Hepatocyte (in vitro differentiated cells): ENCODE measurements around the gene IGDCC3. TPM values are rescaled to one million over a fixed set of nuclear protein-coding genes. Genes with fewer than 3 reads are reported as not detected.

Source experiments
- DNase-seq: peaks from one replicate; pipeline ENCODE4 v3.0.0-alpha.2; 2016; ENCODE audit warnings: low spot score
- H2AFZ ChIP-seq: fragments of 200-600 bp; sonication (generic); 2 replicates; pipeline ENCODE4 v1.6.0; 2016; ENCODE audit warnings: antibody characterized with exemption, mild to moderate bottlenecking
- H3K27ac ChIP-seq: fragments of 200-600 bp; sonication (generic); 2 replicates; pipeline ENCODE4 v1.5.1; 2016; ENCODE audit warnings: mild to moderate bottlenecking
- H3K27me3 ChIP-seq: fragments of 200-600 bp; sonication (generic); 2 replicates; pipeline ENCODE4 v1.6.1; 2016
- H3K36me3 ChIP-seq: fragments of 200-600 bp; sonication (generic); replicated peaks from 2 replicates; pipeline ENCODE4 v1.5.1; 2016; ENCODE audit warnings: low read depth; ENCODE audit not compliant: insufficient read depth
- H3K4me1 ChIP-seq: fragments of 200-600 bp; sonication (generic); 2 replicates; pipeline ENCODE4 v1.5.1; 2016; ENCODE audit warnings: mild to moderate bottlenecking, moderate library complexity; ENCODE audit not compliant: insufficient read depth
- H3K4me2 ChIP-seq: fragments of 200-600 bp; sonication (generic); 2 replicates; pipeline ENCODE4 v1.6.0; 2016
- H3K4me3 ChIP-seq: fragments of 200-600 bp; sonication (generic); 2 replicates; pipeline ENCODE4 v1.5.1; 2016; ENCODE audit warnings: mild to moderate bottlenecking
- H3K79me2 ChIP-seq: fragments of 200-600 bp; sonication (generic); 2 replicates; pipeline ENCODE4 v1.6.0; 2017; ENCODE audit warnings: mild to moderate bottlenecking
- H3K9me2 ChIP-seq: fragments of 200-600 bp; sonication (generic); replicated peaks from 2 replicates; pipeline ENCODE4 v1.6.0; 2017; ENCODE audit warnings: mild to moderate bottlenecking; ENCODE audit not compliant: insufficient read depth
- H3K9me3 ChIP-seq: fragments of 200-600 bp; sonication (generic); 2 replicates; pipeline ENCODE4 v1.5.1; 2016; ENCODE audit warnings: low read depth, mild to moderate bottlenecking
- H4K20me1 ChIP-seq: fragments of 200-600 bp; sonication (generic); 2 replicates; pipeline ENCODE4 v1.6.0; 2016; ENCODE audit warnings: mild to moderate bottlenecking; ENCODE audit not compliant: insufficient read depth, poor library complexity, severe bottlenecking
- EZH2 ChIP-seq: fragments of 200-600 bp; sonication (generic); IDR thresholded peaks from 2 replicates; pipeline ENCODE4 v1.6.1; 2016; ENCODE audit warnings: antibody characterized with exemption, mild to moderate bottlenecking, borderline replicate concordance
- EZH2phosphoT487 ChIP-seq: fragments of 200-600 bp; sonication (generic); IDR thresholded peaks from one replicate; pipeline ENCODE4 v1.6.1; 2018; ENCODE audit warnings: antibody characterized with exemption, mild to moderate bottlenecking, low read depth, moderate library complexity; ENCODE audit not compliant: unreplicated experiment, severe bottlenecking
- WGBS: methylation state at CpG from one replicate; pipeline ENCODE4 v1.1.6; 2016; ENCODE audit warnings: low lambda C conversion rate; ENCODE audit errors: missing lambda C conversion rate; 5-methylcytosine and 5-hydroxymethylcytosine counted together
- polyA plus RNA-seq: library from polyadenylated mRNA; unstranded; fragments of >200 nt; fragmentation: Nextera tagmentation; extraction: Ambion mirVana; gene quantifications from 2 replicates; pipeline ENCODE4 v1.2.1, GENCODE V29; 2016
- total RNA-seq: library from RNA; depleted of rRNA; stranded (reverse); fragments of >200 nt; gene quantifications from 2 replicates; pipeline ENCODE4 v1.2.3, GENCODE V29; 2014
- TF ChIP-seq, protein P1 (sequence below): fragments of 200-600 bp; sonication (generic); IDR thresholded peaks from 2 replicates; pipeline ENCODE4 v1.5.1; 2016; ENCODE audit warnings: antibody characterized with exemption, mild to moderate bottlenecking; ENCODE audit not compliant: poor library complexity

The IGDCC3 gene
- total and polyA plus RNA-seq, 2 experiments from 2014 or later = 8.1 to 14.8 TPM

- peak overlapping the region; percentile 87 for H3K4me2 ChIP-seq
Measured at GRCh38 chr15:65300924-65301441, 76.8 kb downstream of the IGDCC3 start.

DNA sequence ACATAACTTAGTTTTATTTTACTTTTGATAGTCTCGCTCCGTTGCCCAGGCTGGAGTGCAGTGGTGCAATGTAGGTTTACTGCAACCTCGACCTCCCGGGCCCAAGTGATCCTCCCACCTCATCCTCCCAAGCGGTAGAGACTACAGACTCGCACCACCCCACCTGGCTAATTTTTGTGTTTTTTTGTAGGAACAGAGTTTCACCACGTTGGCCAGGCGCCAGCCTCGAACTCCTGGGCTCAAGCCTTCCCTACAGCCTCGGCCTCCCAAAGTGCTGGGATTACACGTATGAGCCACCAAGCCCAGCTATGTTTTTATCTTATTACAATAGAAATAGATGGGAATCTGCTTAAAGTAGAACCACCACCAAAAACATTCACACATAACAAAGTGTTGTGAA is 79.1 kb downstream of the IGDCC3 start:
- Histone ChIP-seq H4K20me1 (no peaks in the 10 kb centered on the region), H2AFZ (no peak overlapping the region), H3K9me2 (no peaks in the 10 kb centered on the region), H3K79me2 (no peaks in the 10 kb centered on the region), H3K4me2 (no peak overlapping the region), H3K4me3 (no peak overlapping the region), H3K9me3 (no peaks in the 10 kb centered on the region), H3K36me3 (no peaks in the 10 kb centered on the region), H3K4me1 (peaks cover 6% of the 10 kb centered on the region), H3K27me3 (no peaks in the 10 kb centered on the region), H3K27ac (no peak overlapping the region)
- 93% methylated on average over 11 of the region's 11 CpGs for WGBS
- DNase-seq = no peak
- TF ChIP-seq, protein P1, sequence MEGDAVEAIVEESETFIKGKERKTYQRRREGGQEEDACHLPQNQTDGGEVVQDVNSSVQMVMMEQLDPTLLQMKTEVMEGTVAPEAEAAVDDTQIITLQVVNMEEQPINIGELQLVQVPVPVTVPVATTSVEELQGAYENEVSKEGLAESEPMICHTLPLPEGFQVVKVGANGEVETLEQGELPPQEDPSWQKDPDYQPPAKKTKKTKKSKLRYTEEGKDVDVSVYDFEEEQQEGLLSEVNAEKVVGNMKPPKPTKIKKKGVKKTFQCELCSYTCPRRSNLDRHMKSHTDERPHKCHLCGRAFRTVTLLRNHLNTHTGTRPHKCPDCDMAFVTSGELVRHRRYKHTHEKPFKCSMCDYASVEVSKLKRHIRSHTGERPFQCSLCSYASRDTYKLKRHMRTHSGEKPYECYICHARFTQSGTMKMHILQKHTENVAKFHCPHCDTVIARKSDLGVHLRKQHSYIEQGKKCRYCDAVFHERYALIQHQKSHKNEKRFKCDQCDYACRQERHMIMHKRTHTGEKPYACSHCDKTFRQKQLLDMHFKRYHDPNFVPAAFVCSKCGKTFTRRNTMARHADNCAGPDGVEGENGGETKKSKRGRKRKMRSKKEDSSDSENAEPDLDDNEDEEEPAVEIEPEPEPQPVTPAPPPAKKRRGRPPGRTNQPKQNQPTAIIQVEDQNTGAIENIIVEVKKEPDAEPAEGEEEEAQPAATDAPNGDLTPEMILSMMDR = no peak

More at GRCh38 chr15:65300924-65301441, 76.8 kb downstream of the IGDCC3 start:
- no peaks in the 10 kb centered on the region for H3K9me3 ChIP-seq
- no peaks in the 10 kb centered on the region for H3K79me2 ChIP-seq
- WGBS = 34% methylated on average over 35 of the region's 36 CpGs
- TF ChIP-seq EZH2 (no peak), EZH2phosphoT487 (no peak)
- TF ChIP-seq, protein P1 = no peak
- peak overlapping the region; percentile 58 for H2AFZ ChIP-seq
- DNase-seq = peak; percentile 64
- peaks cover 6% of the 10 kb centered on the region for H3K4me1 ChIP-seq
- H3K4me3 ChIP-seq = no peak overlapping the region
- no peaks in the 10 kb centered on the region for H3K9me2 ChIP-seq
- H3K27ac ChIP-seq = no peak overlapping the region
- no peaks in the 10 kb centered on the region for H3K27me3 ChIP-seq
- H3K36me3 ChIP-seq = no peaks in the 10 kb centered on the region
- no peaks in the 10 kb centered on the region for H4K20me1 ChIP-seq

- Histone ChIP-seq H3K9me3 (no peaks in the 10 kb centered on the region), H3K4me3 (no peak overlapping the region), H3K27me3 (no peaks in the 10 kb centered on the region), H3K9me2 (no peaks in the 10 kb centered on the region), H3K27ac (no peak overlapping the region), H3K79me2 (no peaks in the 10 kb centered on the region), H4K20me1 (no peaks in the 10 kb centered on the region), H3K4me2 (no peak overlapping the region), H3K36me3 (no peaks in the 10 kb centered on the region), H2AFZ (no peak overlapping the region), H3K4me1 (no peaks in the 10 kb centered on the region)
- no peak for TF ChIP-seq EZH2
- TF ChIP-seq, protein P1 = no peak
- no peak for TF ChIP-seq EZH2phosphoT487
- WGBS = 52% methylated on average over 1 of the region's 1 CpG
- DNase-seq = no peak
Measured at GRCh38 chr15:65292938-65293518, 84.8 kb downstream of the IGDCC3 start.
